ENCODE data around the gene SCCPDH. TPM values are rescaled to one million over a fixed set of nuclear protein-coding genes. Genes with fewer than 3 reads are reported as not detected.

The SCCPDH gene
- total and polyA plus RNA-seq, 2 of the 13 experiments (the other 11 are each of a cell fraction or from before 2014, with no cell fraction given), result 36.7 to 62.3 TPM

DNA sequence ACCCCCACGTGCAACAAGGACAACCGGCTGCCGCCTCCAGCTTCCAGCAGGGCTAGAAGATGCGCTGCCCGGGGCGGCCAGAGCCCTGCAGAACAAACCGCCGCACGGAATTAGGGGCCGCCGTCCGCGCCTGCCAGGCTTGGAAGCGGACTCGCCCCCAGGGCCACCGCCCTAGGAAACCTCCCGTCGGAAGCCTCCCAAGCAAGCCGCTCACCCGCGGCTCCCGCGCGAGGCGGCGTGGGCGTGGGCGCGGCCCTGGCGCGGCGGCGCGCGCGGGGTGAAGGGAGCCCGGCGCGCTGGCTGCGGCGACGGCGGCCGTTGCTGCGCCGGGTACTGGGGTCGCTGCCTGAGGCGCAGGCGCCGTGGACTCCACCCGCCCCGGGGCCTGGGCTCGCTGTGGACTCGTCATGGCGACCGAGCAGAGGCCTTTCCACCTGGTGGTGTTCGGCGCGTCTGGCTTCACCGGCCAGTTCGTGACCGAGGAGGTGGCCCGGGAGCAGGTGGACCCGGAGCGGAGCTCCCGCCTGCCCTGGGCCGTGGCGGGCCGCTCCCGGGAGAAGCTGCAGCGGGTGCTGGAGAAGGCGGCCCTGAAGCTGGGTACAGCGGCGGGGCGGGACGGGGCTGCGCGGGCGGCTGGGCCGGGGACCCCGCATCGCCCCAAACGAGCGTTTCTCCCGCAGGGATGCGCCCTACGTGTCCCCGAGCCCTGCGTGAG is at the start of gene SCCPDH (continued):
- TF ChIP-seq MED1 (CRISPR knock-in tag; IDR thresholded peaks at IDR 0.05) (peak; percentile 43; the same call in 1 of the 2 replicates), NFATC3 (CRISPR knock-in tag; IDR thresholded peaks at IDR 0.05) (no peak), ZFP36L2 (CRISPR knock-in tag; IDR thresholded peaks at IDR 0.05) (no peak), CTCF (CRISPR knock-in tag; IDR thresholded peaks at IDR 0.05) (0 out of 2 replicates have a peak, but pooled peaks have one; percentile 3), HNRNPUL1 (IDR thresholded peaks at IDR 0.05; ENCODE audit: low read depth, low read length) (no peak), ZNF564 (CRISPR knock-in tag; IDR thresholded peaks at IDR 0.05) (no peak), MATR3 (CRISPR knock-in tag; IDR thresholded peaks at IDR 0.05) (no peak), TBX2 (CRISPR knock-in tag; IDR thresholded peaks at IDR 0.05; ENCODE audit: borderline replicate concordance) (peak; percentile 57), RFX3 (CRISPR knock-in tag; IDR thresholded peaks at IDR 0.05) (no peak), ZNF282 (IDR thresholded peaks at IDR 0.05; ENCODE audit: partially characterized antibody) (no peak), KDM4B (CRISPR knock-in tag; IDR thresholded peaks at IDR 0.05) (no peak), ZNF142 (CRISPR knock-in tag; IDR thresholded peaks at IDR 0.05) (peak; percentile 81), ARID4A (CRISPR knock-in tag; IDR thresholded peaks at IDR 0.05; ENCODE audit: borderline replicate concordance) (peak; percentile 68)

All from HepG2 (cell line).